SU-DHL-6 (cell line): ENCODE measurements around the gene BLVRB.

Experiments used
- H2AFZ ChIP-seq: fragments of 200-600 bp; sonication (generic); 2 replicates; pipeline ENCODE4 v1.6.1; 2014; ENCODE audit warnings: low read depth, mild to moderate bottlenecking, moderate library complexity, mixed read lengths, antibody characterized with exemption, low read length; ENCODE audit not compliant: severe bottlenecking
- H3F3A ChIP-seq: fragments of 200-600 bp; shearing (Covaris generic); 2 replicates; pipeline ENCODE4 v1.6.0; 2016; ENCODE audit warnings: antibody characterized with exemption, mild to moderate bottlenecking; ENCODE audit not compliant: insufficient read depth
- H3K27ac ChIP-seq: fragments of 200-600 bp; sonication (generic); 2 replicates; pipeline ENCODE4 v1.5.1; 2016; ENCODE audit warnings: low read depth, mild to moderate bottlenecking, low read length, moderate library complexity, mixed read lengths
- H3K27me3 ChIP-seq: fragments of 200-600 bp; sonication (generic), shearing (Covaris generic); 2 replicates; pipeline ENCODE4 v1.6.0; 2014; ENCODE audit warnings: mild to moderate bottlenecking, low read length
- H3K36me3 ChIP-seq: fragments of 200-600 bp; sonication (generic); 2 replicates; pipeline ENCODE4 v1.6.1; 2014; ENCODE audit warnings: mild to moderate bottlenecking, low read length, mixed read lengths
- H3K4me2 ChIP-seq: fragments of 300-600, 200-600 bp; shearing (Covaris generic), sonication (generic); 2 replicates; pipeline ENCODE4 v1.6.0; 2014; ENCODE audit warnings: low read length, low read depth, mild to moderate bottlenecking; ENCODE audit not compliant: poor library complexity, severe bottlenecking
- H3K4me3 ChIP-seq: fragments of 200-600 bp; sonication (generic); 2 replicates; pipeline ENCODE4 v1.5.1; 2014; ENCODE audit warnings: antibody characterized with exemption, low read length, mild to moderate bottlenecking, mixed read lengths; ENCODE audit not compliant: insufficient read depth, poor library complexity, severe bottlenecking
- H3K79me2 ChIP-seq: fragments of 200-600 bp; sonication (generic); 2 replicates; pipeline ENCODE4 v1.6.1; 2014; ENCODE audit warnings: mild to moderate bottlenecking, low read length, moderate library complexity; ENCODE audit not compliant: insufficient read depth
- H3K9ac ChIP-seq: fragments of 200-600 bp; sonication (generic); 2 replicates; pipeline ENCODE4 v1.7.0; 2014; ENCODE audit warnings: mild to moderate bottlenecking, low read length
- H3K9me2 ChIP-seq: fragments of 200-600 bp; sonication (generic); replicated peaks from 2 replicates; pipeline ENCODE4 v1.6.1; 2014; ENCODE audit warnings: low read length; ENCODE audit not compliant: insufficient read depth
- H3K9me3 ChIP-seq: fragments of 200-600 bp; sonication (generic); 2 replicates; pipeline ENCODE4 v1.6.1; 2014; ENCODE audit warnings: low read length, mixed read lengths; ENCODE audit not compliant: insufficient read depth
- H4K20me1 ChIP-seq: fragments of 200-600 bp; sonication (generic); 2 replicates; pipeline ENCODE4 v1.6.1; 2014; ENCODE audit warnings: low read depth, mild to moderate bottlenecking, antibody characterized with exemption, low read length, moderate library complexity, mixed read lengths
- EZH2phosphoT487 ChIP-seq: fragments of 200-600 bp; sonication (generic), shearing (Covaris generic); conservative IDR thresholded peaks from 2 replicates; pipeline ENCODE4 v1.6.1; 2018; ENCODE audit warnings: mild to moderate bottlenecking, antibody characterized with exemption, low read length, moderate library complexity, mixed read lengths
- TF ChIP-seq, protein P1 (sequence below): fragments of 200-600 bp; sonication (generic); IDR thresholded peaks from one replicate; pipeline ENCODE4 v1.5.1; 2017; ENCODE audit warnings: antibody characterized with exemption, mild to moderate bottlenecking, low read length, moderate library complexity; ENCODE audit not compliant: insufficient read depth, poor library complexity, severe bottlenecking

The BLVRB gene

DNA sequence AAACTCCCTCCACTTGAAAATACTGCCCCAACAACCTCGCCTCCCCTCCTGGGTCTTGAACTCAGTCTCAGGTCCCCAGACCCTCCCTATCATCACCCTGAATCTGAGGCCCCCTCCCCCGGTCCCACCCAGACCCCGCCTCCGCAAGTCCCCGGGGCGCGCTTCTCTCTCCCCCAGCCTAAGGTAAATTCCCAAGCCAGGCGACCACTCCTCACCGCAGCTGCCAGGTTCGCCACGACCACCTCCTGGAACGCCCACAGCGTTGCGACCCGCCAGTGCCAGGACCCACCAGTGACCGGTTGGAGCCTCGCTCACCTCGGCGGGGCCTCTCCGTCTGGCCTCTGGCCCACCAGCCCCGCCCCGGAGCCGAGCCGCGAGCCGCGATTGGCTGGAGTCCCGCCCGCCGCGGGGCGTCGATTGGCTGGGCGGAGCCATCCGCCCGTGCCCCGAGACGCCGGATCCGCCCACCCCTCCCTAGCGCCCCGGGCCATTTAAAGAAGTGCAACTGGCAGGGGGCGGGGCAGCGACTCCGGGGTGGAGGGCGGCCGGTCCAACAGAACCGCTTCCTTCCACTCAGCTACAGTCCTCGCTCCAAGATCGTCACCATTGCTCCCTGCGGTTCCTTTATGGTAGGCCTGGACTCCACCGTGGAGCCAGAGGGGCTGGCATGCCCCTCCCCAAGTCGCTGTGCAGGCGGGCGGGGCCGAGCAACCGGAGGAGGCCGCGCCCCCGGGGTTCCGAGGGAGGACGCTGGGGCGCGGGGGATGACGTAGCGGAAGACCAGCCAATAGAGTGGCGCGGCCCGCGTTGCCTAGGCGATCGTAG, 21.3 kb downstream of the BLVRB start, which contains the start of gene SERTAD3:
Gene SERTAD3 (minus strand): TSS at position 336 of the 825 bp plus-strand sequence. CDS start 2,255 bp downstream, outside the sequence.
- Histone ChIP-seq H2AFZ (peak within 1 kb of the TSS; percentile 98), H3K4me2 (peak within 1 kb of the TSS; percentile 88), H3K79me2 (peaks cover 10% of the 10 kb centered on the region), H3K9ac (peak within 1 kb of the TSS; percentile 81), H4K20me1 (no peaks in the 10 kb centered on the region), H3K4me3 (peak within 1 kb of the TSS; percentile 85), H3K9me3 (no peaks in the 10 kb centered on the region), H3K27ac (peak within 1 kb of the TSS; percentile 82), H3K27me3 (no peaks in the 10 kb centered on the region), H3K36me3 (no peaks in the 10 kb centered on the region), H3F3A (peaks cover 5% of the 10 kb centered on the region), H3K9me2 (no peaks in the 10 kb centered on the region)
- TF ChIP-seq EZH2phosphoT487, result no peak
- TF ChIP-seq, protein P1, sequence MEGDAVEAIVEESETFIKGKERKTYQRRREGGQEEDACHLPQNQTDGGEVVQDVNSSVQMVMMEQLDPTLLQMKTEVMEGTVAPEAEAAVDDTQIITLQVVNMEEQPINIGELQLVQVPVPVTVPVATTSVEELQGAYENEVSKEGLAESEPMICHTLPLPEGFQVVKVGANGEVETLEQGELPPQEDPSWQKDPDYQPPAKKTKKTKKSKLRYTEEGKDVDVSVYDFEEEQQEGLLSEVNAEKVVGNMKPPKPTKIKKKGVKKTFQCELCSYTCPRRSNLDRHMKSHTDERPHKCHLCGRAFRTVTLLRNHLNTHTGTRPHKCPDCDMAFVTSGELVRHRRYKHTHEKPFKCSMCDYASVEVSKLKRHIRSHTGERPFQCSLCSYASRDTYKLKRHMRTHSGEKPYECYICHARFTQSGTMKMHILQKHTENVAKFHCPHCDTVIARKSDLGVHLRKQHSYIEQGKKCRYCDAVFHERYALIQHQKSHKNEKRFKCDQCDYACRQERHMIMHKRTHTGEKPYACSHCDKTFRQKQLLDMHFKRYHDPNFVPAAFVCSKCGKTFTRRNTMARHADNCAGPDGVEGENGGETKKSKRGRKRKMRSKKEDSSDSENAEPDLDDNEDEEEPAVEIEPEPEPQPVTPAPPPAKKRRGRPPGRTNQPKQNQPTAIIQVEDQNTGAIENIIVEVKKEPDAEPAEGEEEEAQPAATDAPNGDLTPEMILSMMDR, result no peak

DNA sequence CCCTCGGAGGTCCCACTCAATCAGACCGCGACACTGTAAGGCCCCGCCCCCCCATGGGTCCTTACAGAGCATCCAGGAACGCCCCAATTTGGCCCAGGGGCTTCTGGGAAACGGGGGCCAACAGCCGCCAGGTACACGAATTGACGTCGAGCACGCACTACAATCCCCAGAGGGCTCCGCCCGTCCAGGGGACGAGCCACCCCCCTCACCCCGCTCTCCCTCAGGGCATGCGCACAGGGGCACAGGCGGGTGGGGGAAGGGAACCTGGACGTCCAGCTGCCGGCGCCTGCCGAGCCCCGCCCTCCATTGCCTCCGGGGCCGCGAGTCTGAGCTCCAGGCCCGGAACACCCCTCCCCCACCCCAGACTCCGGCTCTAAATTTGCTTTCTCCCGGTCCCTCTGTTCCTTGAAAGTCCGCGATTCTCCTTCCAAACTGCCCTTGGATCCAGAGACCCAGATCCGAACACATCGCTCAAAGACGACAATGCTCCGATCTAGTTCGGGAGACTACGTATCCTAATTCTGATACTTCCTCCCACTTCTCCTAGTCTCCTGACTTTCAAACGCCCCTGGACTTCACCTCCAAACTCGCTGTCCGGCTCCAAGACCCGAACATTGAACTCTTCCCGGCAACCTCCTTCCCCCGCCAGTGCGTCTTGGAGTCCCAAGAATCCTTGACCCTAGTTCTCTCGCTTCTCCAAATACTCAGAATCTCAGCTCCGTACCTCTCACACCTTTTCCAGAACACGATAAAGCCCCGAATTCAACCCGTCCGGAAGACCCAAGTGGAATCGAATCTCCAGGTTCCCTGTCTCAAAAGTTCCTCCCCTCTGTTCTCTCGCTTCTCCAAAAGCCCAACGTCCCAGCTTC, 22.2 kb downstream of the BLVRB start:
- Histone ChIP-seq H3K9me3 (no peaks in the 10 kb centered on the region), H3K36me3 (no peaks in the 10 kb centered on the region), H3K27me3 (no peaks in the 10 kb centered on the region), H2AFZ (peak overlapping the region; percentile 20), H3K9ac (peak overlapping the region; percentile 81), H3K4me2 (peak overlapping the region; percentile 83), H3F3A (peaks cover 5% of the 10 kb centered on the region), H3K9me2 (no peaks in the 10 kb centered on the region), H3K79me2 (peaks cover 10% of the 10 kb centered on the region), H3K27ac (peak overlapping the region; percentile 82), H4K20me1 (no peaks in the 10 kb centered on the region), H3K4me3 (peak overlapping the region; percentile 85)
- no peak for TF ChIP-seq EZH2phosphoT487
- TF ChIP-seq, protein P1, result no peak

DNA sequence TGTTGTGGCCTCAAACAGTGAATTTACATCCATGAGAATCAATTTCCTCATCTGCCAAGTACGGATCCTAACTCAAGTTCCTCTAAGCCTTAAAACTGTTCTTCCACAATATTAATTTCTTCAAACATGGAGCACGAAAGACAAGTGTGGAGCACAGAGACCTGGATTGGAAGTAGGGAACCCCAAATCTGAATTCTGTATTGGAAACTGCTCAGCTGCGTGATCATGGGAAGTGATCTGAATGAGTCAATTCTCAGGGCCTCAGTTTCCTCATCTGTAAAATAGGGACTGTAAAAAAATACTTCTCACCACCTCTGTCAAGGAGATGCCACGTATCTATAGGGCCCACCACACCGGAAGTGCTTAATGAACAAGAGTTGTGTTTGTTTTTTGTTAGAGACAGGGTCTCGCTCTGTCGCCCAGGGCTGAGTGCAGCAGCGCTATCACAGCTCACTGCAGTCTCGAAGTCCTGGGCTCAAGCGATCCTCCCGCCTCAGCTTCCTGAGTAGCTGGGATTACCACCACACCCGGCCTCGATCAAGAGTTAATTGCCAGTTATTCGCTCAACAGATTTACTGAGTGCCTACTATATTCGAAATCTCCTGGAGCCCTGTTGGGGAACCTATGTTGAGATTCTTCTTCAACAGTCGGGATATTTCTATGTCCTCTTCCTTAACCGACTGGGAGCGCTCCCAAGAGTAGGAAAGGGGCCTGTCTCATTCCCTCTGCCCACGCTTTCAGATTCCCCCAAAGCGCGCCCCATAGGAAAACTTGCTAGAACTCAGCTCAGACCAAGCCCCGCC, 23.0 kb downstream of the BLVRB start:
- H3K9me2 ChIP-seq, result no peaks in the 10 kb centered on the region
- H3K4me3 ChIP-seq, result peak overlapping the region; percentile 58
- peak overlapping the region; percentile 49 for H3K27ac ChIP-seq
- peak overlapping the region; percentile 83 for H3K4me2 ChIP-seq
- H4K20me1 ChIP-seq, result no peaks in the 10 kb centered on the region
- H2AFZ ChIP-seq, result peak overlapping the region; percentile 21
- no peaks in the 10 kb centered on the region for H3K36me3 ChIP-seq
- H3K79me2 ChIP-seq, result peaks cover 10% of the 10 kb centered on the region
- H3K27me3 ChIP-seq, result no peaks in the 10 kb centered on the region
- TF ChIP-seq EZH2phosphoT487, result no peak
- TF ChIP-seq, protein P1, result no peak
- peak overlapping the region; percentile 67 for H3K9ac ChIP-seq
- H3F3A ChIP-seq, result peaks cover 5% of the 10 kb centered on the region
- no peaks in the 10 kb centered on the region for H3K9me3 ChIP-seq
